ENCODE measurements around the gene XAF1. TPM values are rescaled to one million over a fixed set of nuclear protein-coding genes. Genes with fewer than 3 reads are reported as not detected.

Gene XAF1
- total and polyA plus RNA-seq, 9 of the 15 experiments (the other 6 are each of a cell fraction or from before 2014, with no cell fraction given), result 0.07 to 0.22 (median 0.11) TPM; not detected in 4

- BruUV-seq (replicated peaks), result no TSS peak
- H3K9ac ChIP-seq (ENCODE audit: insufficient read depth in 1 of 2, low read depth in 2 of 2, low read length in 2 of 2), result no peak overlapping the region
- no peaks in the 10 kb centered on the region for H3K36me3 ChIP-seq (ENCODE audit: control insufficient read depth, insufficient read depth, low read length)
- ATAC-seq (no peak), DNase-seq (ENCODE audit: extremely low read depth in 1 of 4, low spot score in 3 of 4) (no peak), FAIRE-seq (no peak)
- no peaks in the 10 kb centered on the region for H3K9me3 ChIP-seq (replicated peaks; ENCODE audit: control insufficient read depth, insufficient read depth, low read depth, low read length)
- CTCF ChIA-PET (ENCODE audit: low intra/inter-chr PET ratio), result no interaction called here
- no peak overlapping the region for H3K4me3 ChIP-seq
- 19% methylated on average over 4 of the region's 11 CpGs for WGBS (ENCODE audit: insufficient coverage, low coverage, missing lambda C conversion rate)
- H3K27ac ChIP-seq (ENCODE audit: extremely low read depth, low read depth, low read length), result no peak overlapping the region
- no peak overlapping the region for H2AFZ ChIP-seq (ENCODE audit: low read depth, low read length)
- H3K4me2 ChIP-seq (ENCODE audit: insufficient read depth, low read length), result no peak overlapping the region
- H3K9me1 ChIP-seq (ENCODE audit: control insufficient read depth, insufficient read depth, low read length), result no peaks in the 10 kb centered on the region
- intact Hi-C loops (cut with micrococcal nuclease) (no loop called here), in situ Hi-C loops (cut with MboI) (no loop called here)
- POLR2A ChIA-PET, result no interaction called here
- H3K4me1 ChIP-seq (replicated peaks in 1 of 2; ENCODE audit: control insufficient read depth in 2 of 2, insufficient read depth in 2 of 2, low read length in 2 of 2), result peaks cover 0 to 14% of the 10 kb centered on the region in 2 experiments; a peak in 2 of 5 replicates
- peak; percentile 18 for TF ChIP-seq RBM25 (IDR thresholded peaks at IDR 0.05; ENCODE audit: low read depth, low read length, severe bottlenecking)
- TF ChIP-seq HOXB6 (CRISPR knock-in tag; IDR thresholded peaks at IDR 0.05; ENCODE audit: borderline replicate concordance), result no peak
- TF ChIP-seq KDM5B (IDR thresholded peaks at IDR 0.05; ENCODE audit: insufficient replicate concordance, low read depth, low read length), result no peak
- TF ChIP-seq BCOR (IDR thresholded peaks at IDR 0.05), result peak; percentile 22; the same call in 1 of the 2 replicates
- TF ChIP-seq PRMT5 (CRISPR knock-in tag; IDR thresholded peaks at IDR 0.05), result no peak
- no peaks in the 10 kb centered on the region for H3K79me2 ChIP-seq (ENCODE audit: control insufficient read depth, insufficient read depth, low read length)
- no peaks in the 10 kb centered on the region for H4K20me1 ChIP-seq (replicated peaks; ENCODE audit: control insufficient read depth, insufficient read depth, low read length)
- peaks cover 0 to 23% of the 10 kb centered on the region in 2 experiments; a peak in 2 of 5 replicates for H3K27me3 ChIP-seq (ENCODE audit: control insufficient read depth in 2 of 2, insufficient read depth in 2 of 2, low read length in 2 of 2)
Measured at GRCh38 chr17:6712058-6712853, 43.6 kb upstream of the XAF1 start.

DNA sequence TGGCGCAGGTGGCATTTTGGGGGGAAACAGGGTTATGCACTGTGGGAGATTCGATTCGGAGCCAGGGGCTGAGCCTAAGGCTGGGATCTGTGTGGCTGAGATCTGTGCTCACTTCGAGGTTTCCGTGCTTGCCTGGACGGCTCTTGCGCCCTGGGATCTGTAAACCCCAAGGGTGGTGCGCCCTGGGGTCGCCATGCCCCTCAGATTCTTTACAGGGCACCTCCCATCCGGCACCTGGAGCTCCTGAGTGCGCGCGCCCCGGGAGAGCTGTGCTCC lies 43.1 kb upstream of the XAF1 start:
- Histone ChIP-seq H3K9me1 (ENCODE audit: control insufficient read depth, insufficient read depth, low read length) (no peaks in the 10 kb centered on the region), H3K4me2 (ENCODE audit: insufficient read depth, low read length) (peak overlapping the region; percentile 37; the same call in 1 of the 2 replicates), H4K20me1 (replicated peaks; ENCODE audit: control insufficient read depth, insufficient read depth, low read length) (no peaks in the 10 kb centered on the region), H3K9me3 (replicated peaks; ENCODE audit: control insufficient read depth, insufficient read depth, low read depth, low read length) (no peaks in the 10 kb centered on the region), H3K79me2 (ENCODE audit: control insufficient read depth, insufficient read depth, low read length) (no peaks in the 10 kb centered on the region), H3K27ac (ENCODE audit: extremely low read depth, low read depth, low read length) (no peak overlapping the region), H3K36me3 (ENCODE audit: control insufficient read depth, insufficient read depth, low read length) (no peaks in the 10 kb centered on the region), H2AFZ (ENCODE audit: low read depth, low read length) (no peak overlapping the region), H3K9ac (ENCODE audit: insufficient read depth in 1 of 2, low read depth in 2 of 2, low read length in 2 of 2) (no peak overlapping the region), H3K4me1 (replicated peaks in 1 of 2; ENCODE audit: control insufficient read depth in 2 of 2, insufficient read depth in 2 of 2, low read length in 2 of 2) (peaks cover 0 to 14% of the 10 kb centered on the region in 2 experiments; a peak in 2 of 5 replicates), H3K27me3 (ENCODE audit: control insufficient read depth in 2 of 2, insufficient read depth in 2 of 2, low read length in 2 of 2) (peaks cover 0 to 22% of the 10 kb centered on the region in 2 experiments; a peak in 2 of 5 replicates), H3K4me3 (no peak overlapping the region)
- intact Hi-C loops (cut with micrococcal nuclease) (no loop called here), in situ Hi-C loops (cut with MboI) (no loop called here)
- ChIA-PET CTCF (ENCODE audit: low intra/inter-chr PET ratio) (no interaction called here), POLR2A (no interaction called here)
- DNase-seq (ENCODE audit: extremely low read depth in 1 of 4, low spot score in 3 of 4) (no peak), FAIRE-seq (no peak), ATAC-seq (no peak)
- no TSS peak for BruUV-seq (replicated peaks)
- 23% methylated on average over 9 of the region's 14 CpGs for WGBS (ENCODE audit: insufficient coverage, low coverage, missing lambda C conversion rate)
- TF ChIP-seq ZNF512 (tag; IDR thresholded peaks at IDR 0.05) (no peak), HLTF (IDR thresholded peaks at IDR 0.05) (no peak), NR2C2 (CRISPR knock-in tag; IDR thresholded peaks at IDR 0.05) (no peak), NR2C2 (tag; IDR thresholded peaks at IDR 0.05) (no peak), ZNF76 (CRISPR knock-in tag; IDR thresholded peaks at IDR 0.05; ENCODE audit: borderline replicate concordance) (no peak), POLR2H (tag; IDR thresholded peaks at IDR 0.05; ENCODE audit: low read depth) (no peak)

All from K562 (cell line).